Peyer's patch (tissue), 4 donors: Measurements from ENCODE around the gene ITSN1.

ENCODE experiments used
- CTCF ChIP-seq, 6 experiments: fragments of 450-650 bp in 4 of 6; fragments of 200-600 bp in 2 of 6; sonication (generic) in 1 of 6; IDR thresholded peaks; one replicate each; pipeline ENCODE4 v1.5.1; 2017 to 2019; ENCODE audit warnings: antibody characterized with exemption in 6 of 6, mild to moderate bottlenecking in 3 of 6, moderate library complexity in 1 of 6
- POLR2A ChIP-seq, 2 donors: fragments of 450-650 bp; IDR thresholded peaks; one replicate each; pipeline ENCODE4 v1.5.1; 2017; ENCODE audit warnings: antibody characterized with exemption in 2 of 2, mild to moderate bottlenecking in 2 of 2, moderate library complexity in 2 of 2

DNA sequence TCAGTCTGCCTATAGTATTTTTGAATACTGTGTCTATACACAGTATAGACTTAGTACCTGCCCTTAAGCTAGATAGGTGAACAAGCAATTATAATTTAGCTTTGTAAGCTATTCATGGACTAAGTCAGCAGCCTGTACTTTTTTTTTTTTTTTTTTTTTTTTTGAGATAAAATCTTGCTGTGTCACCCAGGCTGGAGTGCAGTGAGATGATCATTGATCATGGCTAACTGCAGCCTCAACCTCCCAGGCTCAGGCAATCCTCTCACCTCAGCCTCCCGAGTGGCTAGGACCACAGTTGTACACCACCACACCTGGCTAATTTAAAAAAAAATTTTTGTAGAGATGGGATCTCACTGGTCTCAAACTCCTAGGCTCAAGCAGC, 17.3 kb downstream of the ITSN1 start:
- TF ChIP-seq CTCF (IDR thresholded peaks at IDR 0.05) (no peak), POLR2A (IDR thresholded peaks at IDR 0.05) (no peak)
